ENCODE data around the gene SF3B6. TPM values are rescaled to one million over a fixed set of nuclear protein-coding genes. Genes with fewer than 3 reads are reported as not detected.
A peak's percentile ranks its signal among the peaks of the same experiment; 100 is the strongest.

SF3B6 gene
- polyA plus RNA-seq, 2 of the 4 experiments (the other 2 are of a cell fraction), result 244 to 315 TPM

GRCh38 chr2:24077879-24078278 is 1.8 kb upstream of the SF3B6 start:
- TF ChIP-seq RNF2 (IDR thresholded peaks at IDR 0.05; ENCODE audit: borderline replicate concordance, low read depth) (no peak), EHF (CRISPR knock-in tag; IDR thresholded peaks at IDR 0.05) (no peak), ZFP36 (IDR thresholded peaks at IDR 0.05; ENCODE audit: borderline replicate concordance, partially characterized antibody) (no peak), HEYL (CRISPR knock-in tag; IDR thresholded peaks at IDR 0.05) (no peak), ZNF302 (CRISPR knock-in tag; IDR thresholded peaks at IDR 0.05) (no peak), SMC3 (IDR thresholded peaks at IDR 0.05) (no peak), HOXA7 (CRISPR knock-in tag; IDR thresholded peaks at IDR 0.05) (no peak), TP53 (CRISPR knock-in tag; IDR thresholded peaks at IDR 0.05) (no peak), RAD21 (conservative IDR thresholded peaks at IDR 0.05 in 1 of 2, IDR thresholded peaks at IDR 0.05 in 1 of 2) (no peak), MAZ (IDR thresholded peaks at IDR 0.05; ENCODE audit: borderline replicate concordance, low read depth, low read length) (no peak), MAFK (IDR thresholded peaks at IDR 0.05; ENCODE audit: partially characterized antibody) (no peak), ZSCAN20 (CRISPR knock-in tag; IDR thresholded peaks at IDR 0.05) (no peak), JUNB (IDR thresholded peaks at IDR 0.05) (no peak), POLR2A (IDR thresholded peaks at IDR 0.05; ENCODE audit: low read length) (no peak)
- ChIA-PET CTCF (interaction anchor here (1.7 to 2.9 kb wide), 3 partner anchors 86 to 151 kb away, joined by 4 to 13 read pairs (median 13); partner anchors contain the start of gene ATAD2B), POLR2A (interaction anchor here (2.8 kb wide), 1 partner anchor 151 kb away, joined by 72 read pairs; the partner anchor contains the start of gene ATAD2B)
- 84% methylated on average over 2 of the region's 2 CpGs for WGBS (ENCODE audit: missing lambda C conversion rate)
- DNase-seq (ENCODE audit: low read depth in 1 of 2, low spot score in 1 of 2) (no peak), ATAC-seq (no peak), FAIRE-seq (no peak)
- Histone ChIP-seq H3K4me1 (peaks cover 36% of the 10 kb centered on the region), H3K27ac (no peak overlapping the region), H3K4me2 (no peak overlapping the region), H3K4me3 (no peak overlapping the region), H3K9me3 (no peaks in the 10 kb centered on the region)

DNA sequence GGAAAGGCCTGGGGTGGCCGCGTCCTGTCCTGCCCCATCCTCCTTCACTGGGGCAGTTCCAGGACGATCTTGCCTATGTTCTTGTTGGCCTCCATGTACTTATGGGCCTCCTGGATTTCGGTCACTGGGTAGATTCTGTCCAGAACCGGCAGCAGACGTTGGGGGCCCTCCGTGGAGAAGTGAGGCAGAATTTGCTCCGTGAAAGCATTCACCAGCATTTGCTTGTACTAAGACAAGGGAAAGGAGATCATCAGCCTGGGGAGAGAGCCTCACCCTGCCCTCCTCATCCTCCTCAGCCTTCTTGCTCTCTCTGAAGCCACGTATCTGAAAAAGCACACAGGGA is 1.4 kb upstream of the SF3B6 start:
- CTCF ChIA-PET, result interaction anchor here (1.1 to 2.9 kb wide), 3 partner anchors 87 to 200 kb away, joined by 3 to 13 read pairs (median 4); partner anchors contain the start of gene ATAD2B
- Histone ChIP-seq H3K9me3 (no peaks in the 10 kb centered on the region), H3K4me2 (peak overlapping the region; percentile 72), H3K27ac (peak overlapping the region; percentile 84 to 85; a peak in 3 of 6 replicates), H3K4me3 (no peak overlapping the region), H3K4me1 (peaks cover 32% of the 10 kb centered on the region)
- POLR2A ChIA-PET, result interaction anchor here (2.8 kb wide), 1 partner anchor 151 kb away, joined by 72 read pairs; the partner anchor contains the start of gene ATAD2B
- no peak for TF ChIP-seq MAFK (IDR thresholded peaks at IDR 0.05; ENCODE audit: partially characterized antibody)
- peak; percentile 77; the same call in 1 of the 2 replicates for TF ChIP-seq POLR2AphosphoS2 (conservative IDR thresholded peaks at IDR 0.05; ENCODE audit: low read length)
- DNase-seq (ENCODE audit: low read depth in 1 of 2, low spot score in 1 of 2) (no peak), FAIRE-seq (no peak), ATAC-seq (no peak)
- 81% methylated on average over 9 of the region's 9 CpGs for WGBS (ENCODE audit: missing lambda C conversion rate)

DNA sequence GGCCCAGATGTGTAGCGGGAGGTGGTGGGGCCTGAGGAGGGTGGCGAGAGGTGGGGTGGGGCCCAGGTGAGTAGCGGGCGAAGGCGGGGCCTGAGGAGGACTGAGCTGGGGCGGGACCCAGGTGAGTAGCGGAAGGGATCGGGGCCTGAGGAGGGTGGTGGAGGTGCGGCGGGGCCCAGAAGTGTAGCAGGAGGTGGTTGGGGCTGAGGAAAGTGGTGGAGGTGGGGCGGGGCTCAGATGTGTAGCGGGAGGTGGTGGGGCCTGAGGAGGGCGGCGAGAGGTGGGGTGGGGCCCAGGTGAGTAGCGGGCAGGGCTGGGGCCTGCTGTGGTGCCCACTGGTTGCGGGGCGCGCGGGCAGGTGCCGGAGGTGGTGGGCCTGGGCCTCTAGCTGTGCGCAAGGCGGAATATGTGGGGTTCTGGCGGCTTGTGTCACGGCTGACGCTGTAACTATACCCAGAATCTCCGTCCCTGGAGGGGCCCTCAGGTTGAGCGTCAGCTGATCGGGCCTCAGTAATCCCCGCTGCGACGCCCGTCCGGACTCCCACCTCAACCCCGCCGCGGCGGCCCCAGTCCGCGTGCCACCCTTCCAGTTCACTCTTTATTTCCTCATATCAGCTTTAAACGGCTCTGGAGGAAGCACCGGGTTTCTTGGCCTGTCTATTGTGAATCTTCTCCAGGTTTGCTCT is 866 bp upstream of the SF3B6 start:
- 64% methylated on average over 34 of the region's 41 CpGs for WGBS (ENCODE audit: missing lambda C conversion rate)
- ATAC-seq, result peak; percentile 50 to 58; a peak in 4 of 6 replicates

DNA sequence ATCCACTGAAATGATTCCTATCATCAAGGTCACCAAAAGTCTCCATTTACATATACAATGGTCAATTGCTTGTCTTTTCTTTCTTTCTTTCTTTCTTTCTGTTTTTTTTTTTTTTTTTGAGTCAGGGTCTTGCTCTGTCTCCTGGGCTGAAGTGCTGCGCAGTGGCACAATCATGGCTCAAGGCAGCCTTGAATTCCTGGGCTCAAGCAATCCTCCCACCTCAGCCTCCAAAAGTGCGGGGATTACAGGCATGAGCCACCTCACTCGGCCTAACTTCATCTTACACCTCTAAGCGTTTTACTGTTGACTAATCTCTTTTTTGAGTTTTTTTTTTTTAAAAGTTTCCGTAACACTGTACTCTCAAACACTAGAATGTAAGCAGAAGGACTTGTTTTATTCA is 867 bp downstream of the SF3B6 start:
- peak overlapping the region; percentile 68 for H3K4me2 ChIP-seq
- ChIA-PET CTCF (interaction anchor here (2.6 to 2.9 kb wide), 2 partner anchors 9 to 149 kb away, joined by 11 to 13 read pairs; partner anchors contain the start of genes ATAD2B and TP53I3), POLR2A (interaction anchor here (2.0 to 2.8 kb wide), 3 partner anchors 9 to 149 kb away, joined by 15 to 72 read pairs (median 28); partner anchors contain the start of genes ATAD2B and TP53I3)
- FAIRE-seq (no peak), ATAC-seq (no peak), DNase-seq (ENCODE audit: low read depth in 1 of 2, low spot score in 1 of 2) (no peak)
- peak overlapping the region; percentile 82 for H3K4me3 ChIP-seq
- TF ChIP-seq ELK1 (IDR thresholded peaks at IDR 0.05; ENCODE audit: low read depth, low read length) (no peak), ESRRA (IDR thresholded peaks at IDR 0.05; ENCODE audit: borderline replicate concordance, low read length) (no peak), TFCP2L1 (CRISPR knock-in tag; IDR thresholded peaks at IDR 0.05) (no peak), PHF8 (IDR thresholded peaks at IDR 0.05; ENCODE audit: borderline replicate concordance, low read depth) (no peak), HOXA7 (CRISPR knock-in tag; IDR thresholded peaks at IDR 0.05) (no peak)
- peaks cover 19% of the 10 kb centered on the region for H3K4me1 ChIP-seq
- peak overlapping the region; percentile 84 to 85 for H3K27ac ChIP-seq
- H3K9me3 ChIP-seq, result no peaks in the 10 kb centered on the region
- WGBS (ENCODE audit: missing lambda C conversion rate), result 43% methylated on average over 5 of the region's 5 CpGs

More for the DNA sequence above, 866 bp upstream of the SF3B6 start:
- Histone ChIP-seq H3K4me2 (peak overlapping the region; percentile 72), H3K9me3 (no peaks in the 10 kb centered on the region), H3K4me1 (peaks cover 27% of the 10 kb centered on the region), H3K27ac (peak overlapping the region; percentile 84 to 85), H3K4me3 (peak overlapping the region; percentile 82)
- TF ChIP-seq TP53 (CRISPR knock-in tag; IDR thresholded peaks at IDR 0.05) (peak; percentile 15; the same call in 1 of the 2 replicates), NR3C1 (IDR thresholded peaks at IDR 0.05) (no peak), PHF8 (IDR thresholded peaks at IDR 0.05; ENCODE audit: borderline replicate concordance, low read depth) (0 out of 2 replicates have a peak, but pooled peaks have one; percentile 18), CBX2 (IDR thresholded peaks at IDR 0.05; ENCODE audit: borderline replicate concordance, low read depth) (no peak)
- no peak for DNase-seq (ENCODE audit: low read depth in 1 of 2, low spot score in 1 of 2)
- FAIRE-seq, result no peak
- CTCF ChIA-PET, result interaction anchor here (0.6 to 2.9 kb wide), 8 partner anchors 7 to 229 kb away, joined by 3 to 13 read pairs (median 4); partner anchors contain the start of genes ATAD2B and TP53I3
- POLR2A ChIA-PET, result interaction anchor here (0.6 to 2.8 kb wide), 12 partner anchors 8 to 628 kb away, joined by 3 to 72 read pairs (median 7); partner anchors contain the start of genes ATAD2B, FAM228B, FKBP1B and PFN4
